AG10803 (cell line): ENCODE measurements around the gene THAP11.
A peak's percentile ranks its signal among the peaks of the same experiment; 100 is the strongest.
"Not testable (repeated sequence)": the region's sequence is repeated elsewhere in the genome, so short reads cannot be mapped to it uniquely, and the experiment has no call there.

ENCODE experiments used
- DNase-seq: peaks from one replicate; pipeline ENCODE4 v3.0.0; 2010; ENCODE audit warnings: low read depth
- H3K4me3 ChIP-seq: 2 replicates; pipeline ENCODE4 v1.5.1; 2011; ENCODE audit warnings: mild to moderate bottlenecking, low read length, control low read depth
- TF ChIP-seq, protein P1 (sequence below): conservative IDR thresholded peaks from 2 replicates; pipeline ENCODE4 v1.5.1; 2011; ENCODE audit warnings: mild to moderate bottlenecking, low read length, control low read depth, inconsistent platforms

The THAP11 gene

DNA sequence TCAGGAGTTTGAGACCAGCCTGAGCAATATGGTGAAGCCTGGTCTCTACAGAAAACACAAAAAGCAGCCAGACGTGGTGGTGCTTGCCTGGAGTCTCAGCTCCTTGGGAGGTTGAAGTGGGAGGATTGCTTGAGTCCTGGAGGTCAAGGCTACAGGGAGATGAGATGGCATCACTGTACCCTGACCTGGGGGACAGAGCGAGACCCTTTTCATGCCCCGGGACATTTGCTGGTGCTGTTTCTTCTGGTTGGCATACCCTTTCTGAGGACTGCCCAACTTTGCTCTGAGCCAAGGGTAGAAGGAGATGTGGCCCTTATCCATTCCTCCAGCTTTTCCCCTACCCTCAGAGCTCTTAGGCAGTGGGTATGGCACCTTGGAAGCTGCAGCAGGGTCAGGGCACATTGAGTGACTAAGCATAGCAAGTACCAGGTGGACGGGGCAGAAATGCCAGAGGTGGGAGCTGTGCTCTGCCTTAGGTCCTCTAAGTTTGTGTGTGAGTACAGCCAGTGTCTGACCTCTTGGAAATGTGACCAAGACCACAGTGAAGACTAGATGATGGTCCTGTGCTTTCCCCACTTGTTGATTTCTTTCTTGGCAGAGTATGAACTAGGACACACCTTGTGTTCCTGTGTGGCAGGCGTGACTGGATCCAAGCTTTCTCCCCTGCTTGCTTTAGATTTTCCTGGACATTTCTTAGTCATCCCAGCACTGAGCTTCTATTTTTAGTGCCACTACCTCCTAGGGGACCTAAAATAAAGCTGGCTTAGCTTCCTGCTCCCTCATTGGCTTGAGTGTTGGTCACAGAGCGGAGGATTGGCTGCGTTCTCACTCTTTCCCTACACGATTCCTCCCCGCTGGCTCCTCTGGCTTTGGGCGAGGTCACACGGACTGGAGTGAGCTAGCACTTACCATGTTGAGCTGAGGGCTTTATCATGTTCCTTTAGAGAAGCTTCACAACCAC lies 20.8 kb downstream of the THAP11 start:
- TF ChIP-seq, protein P1, sequence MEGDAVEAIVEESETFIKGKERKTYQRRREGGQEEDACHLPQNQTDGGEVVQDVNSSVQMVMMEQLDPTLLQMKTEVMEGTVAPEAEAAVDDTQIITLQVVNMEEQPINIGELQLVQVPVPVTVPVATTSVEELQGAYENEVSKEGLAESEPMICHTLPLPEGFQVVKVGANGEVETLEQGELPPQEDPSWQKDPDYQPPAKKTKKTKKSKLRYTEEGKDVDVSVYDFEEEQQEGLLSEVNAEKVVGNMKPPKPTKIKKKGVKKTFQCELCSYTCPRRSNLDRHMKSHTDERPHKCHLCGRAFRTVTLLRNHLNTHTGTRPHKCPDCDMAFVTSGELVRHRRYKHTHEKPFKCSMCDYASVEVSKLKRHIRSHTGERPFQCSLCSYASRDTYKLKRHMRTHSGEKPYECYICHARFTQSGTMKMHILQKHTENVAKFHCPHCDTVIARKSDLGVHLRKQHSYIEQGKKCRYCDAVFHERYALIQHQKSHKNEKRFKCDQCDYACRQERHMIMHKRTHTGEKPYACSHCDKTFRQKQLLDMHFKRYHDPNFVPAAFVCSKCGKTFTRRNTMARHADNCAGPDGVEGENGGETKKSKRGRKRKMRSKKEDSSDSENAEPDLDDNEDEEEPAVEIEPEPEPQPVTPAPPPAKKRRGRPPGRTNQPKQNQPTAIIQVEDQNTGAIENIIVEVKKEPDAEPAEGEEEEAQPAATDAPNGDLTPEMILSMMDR = no peak
- peak; percentile 50 for DNase-seq
- H3K4me3 ChIP-seq = no peak overlapping the region

DNA sequence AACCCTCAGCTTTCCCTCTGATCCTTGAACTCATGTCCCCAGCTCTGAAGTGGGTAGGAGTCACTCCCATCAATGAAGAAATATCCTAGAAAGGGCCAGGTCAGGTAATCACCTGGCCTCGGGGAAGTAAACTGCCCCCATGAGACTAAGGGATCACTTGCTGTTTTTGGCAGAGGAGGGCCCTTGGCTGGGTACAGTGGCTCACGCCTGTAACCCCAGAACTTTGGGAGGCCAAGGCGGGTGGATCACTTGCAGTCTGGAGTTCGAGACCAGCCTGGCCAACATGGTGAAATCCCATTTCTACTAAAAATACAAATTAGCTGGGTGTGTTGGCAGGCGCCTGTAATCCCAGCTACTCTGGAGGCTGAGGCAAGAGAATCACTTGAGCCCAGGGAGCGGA lies 21.9 kb downstream of the THAP11 start:
- DNase-seq, H3K4me3 ChIP-seq: not testable (repeated sequence)

DNA sequence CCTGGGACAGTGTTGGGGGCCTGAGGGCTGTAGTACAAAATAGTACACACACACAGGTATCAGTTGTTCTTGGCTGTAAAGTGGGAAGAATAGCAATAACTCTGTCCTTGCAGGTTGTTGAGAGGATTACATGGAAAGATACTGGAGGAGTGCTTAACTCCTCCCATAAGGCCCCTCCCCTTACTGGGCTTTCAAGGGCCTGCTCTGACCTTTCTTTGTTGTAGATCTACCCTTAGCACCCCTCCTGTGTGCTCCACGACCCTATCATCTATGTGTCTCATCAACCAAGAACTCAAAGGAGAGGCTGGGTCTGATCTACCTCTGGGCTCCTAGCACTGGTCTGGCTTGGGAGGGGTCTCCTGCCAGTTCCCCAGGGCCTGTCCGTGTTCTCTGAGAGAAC lies 22.5 kb downstream of the THAP11 start:
- no peak overlapping the region for H3K4me3 ChIP-seq
- TF ChIP-seq, protein P1 = no peak
- DNase-seq = no peak

DNA sequence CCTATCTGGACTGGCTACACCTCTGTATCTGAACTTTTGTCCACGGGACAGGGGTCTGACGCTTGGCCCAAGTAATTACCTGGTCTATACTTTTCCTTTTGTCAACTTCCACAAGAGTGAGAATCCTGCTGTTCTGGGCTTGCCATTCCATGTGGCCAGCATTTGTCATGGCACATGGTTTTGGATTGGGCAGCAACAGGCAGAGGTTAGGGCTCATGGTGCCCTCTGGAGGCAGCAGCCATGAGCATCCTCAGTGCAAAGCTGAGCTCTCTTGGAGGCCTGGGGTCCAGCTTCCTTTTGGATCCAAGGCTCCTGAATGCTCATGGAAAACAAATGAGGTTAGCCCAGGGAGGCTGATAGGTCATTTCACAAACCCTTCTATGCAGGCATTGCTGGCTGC lies 23.2 kb downstream of the THAP11 start:
- no peak overlapping the region for H3K4me3 ChIP-seq
- TF ChIP-seq, protein P1 = peak; percentile 50
- peak; percentile 40 for DNase-seq

DNA sequence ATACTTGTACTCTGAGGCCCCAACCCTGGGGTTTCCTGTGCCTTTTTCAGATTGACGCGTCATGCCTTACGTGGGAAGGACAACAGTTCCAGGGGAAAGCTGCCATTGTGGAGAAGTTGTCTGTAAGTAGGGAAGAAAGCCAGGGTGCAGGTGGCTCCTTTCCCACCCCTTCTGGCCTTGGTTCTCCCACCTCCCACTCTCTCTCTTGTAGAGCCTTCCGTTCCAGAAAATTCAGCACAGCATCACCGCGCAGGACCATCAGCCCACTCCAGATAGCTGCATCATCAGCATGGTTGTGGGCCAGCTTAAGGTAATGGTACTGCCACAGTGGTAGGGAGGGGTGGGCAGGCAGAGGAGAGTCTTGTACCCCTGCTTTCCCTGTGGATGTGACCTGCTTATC lies 26.2 kb downstream of the THAP11 start:
- H3K4me3 ChIP-seq = no peak overlapping the region
- TF ChIP-seq, protein P1 = no peak
- no peak for DNase-seq

DNA sequence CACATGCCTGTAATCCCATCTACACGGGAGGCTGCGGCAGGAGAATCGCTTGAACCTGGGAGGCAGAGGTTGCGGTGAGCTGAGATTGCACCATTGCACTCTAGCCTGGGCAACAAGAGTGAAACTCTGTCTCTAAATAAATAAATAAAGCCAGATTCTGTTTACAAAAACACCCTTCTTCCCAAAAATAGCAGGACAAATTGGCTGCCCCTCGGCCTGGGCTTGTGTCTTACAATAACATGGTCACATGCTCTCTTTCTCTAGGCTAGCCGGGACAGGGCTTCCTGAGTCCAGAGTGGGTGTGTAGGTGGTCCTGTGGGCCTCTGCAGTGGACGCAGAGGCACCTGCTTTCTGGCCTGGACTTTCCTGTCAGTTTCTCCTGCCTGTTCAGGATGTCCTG lies 27.5 kb downstream of the THAP11 start:
- DNase-seq = no peak

DNA sequence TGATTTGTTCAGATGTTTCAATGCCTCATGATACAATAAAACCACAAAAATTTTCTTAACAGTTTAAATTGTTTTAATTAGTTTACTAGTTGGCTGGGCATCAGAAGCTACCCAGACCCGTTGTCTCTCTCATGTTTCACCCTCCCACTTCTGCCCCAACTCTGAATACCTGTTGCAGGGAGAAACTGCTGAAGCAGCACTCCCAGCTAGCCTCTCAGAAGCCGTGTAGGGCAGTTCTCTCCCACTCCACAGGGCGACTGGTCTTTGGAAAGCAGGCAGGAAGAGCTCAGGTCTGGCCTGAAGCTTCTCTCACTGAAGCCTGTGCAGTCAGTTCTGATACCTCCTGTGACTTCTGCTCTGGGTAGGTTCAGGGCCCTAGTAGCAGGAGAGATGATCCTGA lies 29.1 kb downstream of the THAP11 start:
- no peak for DNase-seq
- TF ChIP-seq, protein P1 = no peak
- H3K4me3 ChIP-seq = no peak overlapping the region

More for the DNA sequence above, 27.5 kb downstream of the THAP11 start:
- no peak overlapping the region for H3K4me3 ChIP-seq
- TF ChIP-seq, protein P1 = no peak
